Astrocyte (in vitro differentiated cells and primary cell): ENCODE data around the gene SARDH.

Source experiments
- CTCF ChIP-seq: IDR thresholded peaks from 2 replicates; pipeline ENCODE4 v1.5.1; 2011; ENCODE audit warnings: low read depth, mild to moderate bottlenecking, inconsistent platforms, low read length, moderate library complexity; ENCODE audit not compliant: insufficient read depth
- EZH2 ChIP-seq: IDR thresholded peaks from 2 replicates; pipeline ENCODE4 v1.6.1; 2012; ENCODE audit warnings: mild to moderate bottlenecking, low read length, inconsistent platforms; ENCODE audit not compliant: insufficient read depth

GRCh38 chr9:133718563-133719315 is 19.4 kb downstream of the SARDH start:
- TF ChIP-seq CTCF (no peak), EZH2 (no peak)
